CD14-positive monocyte (primary cell): Measurements from ENCODE around the gene KRTAP10-6. TPM values are rescaled to one million over a fixed set of nuclear protein-coding genes. Genes with fewer than 3 reads are reported as not detected.

Source experiments
- DNase-seq, 3 donors: peaks; one replicate each; pipeline ENCODE4 v3.0.0-alpha.2; 2011 to 2022
- H2AFZ ChIP-seq: 2 replicates; pipeline ENCODE4 v1.6.0; 2012; ENCODE audit warnings: mild to moderate bottlenecking, low read depth, low read length, inconsistent platforms; ENCODE audit not compliant: insufficient read depth, poor library complexity, severe bottlenecking
- H3K27ac ChIP-seq, 2 donors: 1 replicate in 1 of 2; 2 replicates in 1 of 2; pipeline ENCODE4 v1.5.1; 2012 to 2013; ENCODE audit warnings: low read length in 2 of 2, control low read depth in 1 of 2, inconsistent platforms in 1 of 2, low read depth in 1 of 2, mild to moderate bottlenecking in 1 of 2
- H3K27me3 ChIP-seq, 2 donors: one replicate each; pipeline versions ENCODE4 v1.6.0 to v1.6.1; 2011 to 2013; ENCODE audit warnings: low read length in 2 of 2; ENCODE audit not compliant: control insufficient read depth in 2 of 2, insufficient read depth in 2 of 2
- H3K36me3 ChIP-seq, 2 donors: replicated peaks in 1 of 2; 1 replicate in 1 of 2; 2 replicates in 1 of 2; pipeline versions ENCODE4 v1.5.1 to v1.6.1; 2012 to 2013; ENCODE audit warnings: low read length in 2 of 2, control low read depth in 1 of 2, inconsistent platforms in 1 of 2, mild to moderate bottlenecking in 1 of 2; ENCODE audit not compliant: insufficient read depth in 2 of 2, control insufficient read depth in 1 of 2
- H3K4me1 ChIP-seq, 2 donors: 1 replicate in 1 of 2; 2 replicates in 1 of 2; pipeline versions ENCODE4 v1.5.1 to v1.6.1; 2012 to 2013; ENCODE audit warnings: low read length in 2 of 2, control low read depth in 1 of 2, inconsistent platforms in 1 of 2, mild to moderate bottlenecking in 1 of 2, moderate library complexity in 1 of 2; ENCODE audit not compliant: insufficient read depth in 2 of 2, control insufficient read depth in 1 of 2
- H3K4me2 ChIP-seq: replicated peaks from 2 replicates; pipeline ENCODE3; 2012; ENCODE audit warnings: low read length, moderate library complexity, mild to moderate bottlenecking; ENCODE audit not compliant: poor library complexity, severe bottlenecking; ENCODE audit errors: extremely low read depth
- H3K4me3 ChIP-seq, 3 experiments: fragments of 200-600 bp in 1 of 3; sonication (generic) in 1 of 3; replicated peaks in 1 of 3; 1 replicate in 2 of 3; 2 replicates in 1 of 3; pipeline ENCODE4 v1.5.1; 2011 to 2013; ENCODE audit warnings: low read length in 3 of 3, mild to moderate bottlenecking in 3 of 3, control low read depth in 2 of 3, low read depth in 2 of 3, inconsistent platforms in 1 of 3, moderate library complexity in 1 of 3
- H3K79me2 ChIP-seq: 2 replicates; pipeline ENCODE4 v1.6.0; 2012; ENCODE audit warnings: mild to moderate bottlenecking, control low read depth, inconsistent platforms, low read length, moderate library complexity; ENCODE audit not compliant: insufficient read depth
- H3K9ac ChIP-seq: 2 replicates; pipeline ENCODE4 v1.6.0; 2017; ENCODE audit warnings: low read length, mild to moderate bottlenecking; ENCODE audit not compliant: insufficient read depth, poor library complexity, severe bottlenecking
- H3K9me3 ChIP-seq, 2 donors: replicated peaks in 1 of 2; 1 replicate in 1 of 2; 2 replicates in 1 of 2; pipeline versions ENCODE4 v1.5.1 to v1.6.1; 2012 to 2013; ENCODE audit warnings: low read length in 2 of 2, control low read depth in 1 of 2; ENCODE audit not compliant: control insufficient read depth in 1 of 2, insufficient read depth in 1 of 2
- H4K20me1 ChIP-seq: 2 replicates; pipeline ENCODE4 v1.6.0; 2012; ENCODE audit warnings: mild to moderate bottlenecking, low read length, control low read depth, moderate library complexity; ENCODE audit not compliant: insufficient read depth
- H3K27ac Mint-ChIP-seq, 7 donors: one replicate each; pipeline ENCODE4 v1.8.0; 2020; ENCODE audit warnings: mild to moderate bottlenecking in 7 of 7, mixed read lengths in 7 of 7, moderate library complexity in 6 of 7, inconsistent platforms in 2 of 7
- H3K27me3 Mint-ChIP-seq, 3 donors: one replicate each; pipeline ENCODE4 v1.8.0; 2021 to 2022; ENCODE audit warnings: low read depth in 3 of 3, mild to moderate bottlenecking in 3 of 3, mixed read lengths in 3 of 3, moderate library complexity in 3 of 3, inconsistent platforms in 1 of 3
- H3K36me3 Mint-ChIP-seq, 2 donors: one replicate each; pipeline ENCODE4 v1.8.0; 2020; ENCODE audit warnings: mixed read lengths in 2 of 2, inconsistent platforms in 1 of 2, mild to moderate bottlenecking in 1 of 2
- H3K4me1 Mint-ChIP-seq: one replicate; pipeline ENCODE4 v1.8.0; 2020; ENCODE audit warnings: mild to moderate bottlenecking, mixed read lengths
- H3K4me3 Mint-ChIP-seq, 2 donors: one replicate each; pipeline ENCODE4 v1.8.0; 2020; ENCODE audit warnings: mild to moderate bottlenecking in 2 of 2, mixed read lengths in 2 of 2, moderate library complexity in 1 of 2
- H3K9me3 Mint-ChIP-seq, 7 donors: one replicate each; pipeline ENCODE4 v1.8.0; 2020 to 2022; ENCODE audit warnings: mixed read lengths in 7 of 7, mild to moderate bottlenecking in 6 of 7, moderate library complexity in 6 of 7, inconsistent platforms in 2 of 7
- CTCF ChIP-seq: fragments of 200-600 bp; IDR thresholded peaks from one replicate; pipeline ENCODE4 v1.8.0; 2022; ENCODE audit warnings: antibody characterized with exemption, mild to moderate bottlenecking
- WGBS: methylation state at CpG from one replicate; pipeline ENCODE4 v1.1.5; 2013; ENCODE audit warnings: missing lambda C conversion rate; ENCODE audit not compliant: insufficient coverage; 5-methylcytosine and 5-hydroxymethylcytosine counted together
- intact Hi-C, 2 donors: fragments of 100-400 bp; cut with micrococcal nuclease; formaldehyde crosslinking; loops; one replicate each; pipeline versions ENCODE4 v1.15.0 to v1.15.1; 2023
- polyA plus RNA-seq, 3 donors: library from polyadenylated mRNA; depleted of rRNA in 1 of 3; unstranded in 2 of 3; stranded (reverse) in 1 of 3; fragments of 300-500 nt in 2 of 3; fragments of >200 nt in 1 of 3; fragmentation: Illumina TruSeq in 2 of 3; gene quantifications; 1 replicate in 2 of 3; 2 replicates in 1 of 3; pipeline ENCODE4 v1.2.3, GENCODE V29; 2012 to 2021

The KRTAP10-6 gene
- polyA plus RNA-seq, 3 donors = not detected

GRCh38 chr21:44612669-44613229 is 20.4 kb upstream of the KRTAP10-6 start:
- H3K27ac Mint-ChIP-seq = no peak overlapping the region
- Histone ChIP-seq H3K4me2 (no peak overlapping the region), H2AFZ (no peak overlapping the region), H3K4me1 (no peaks in the 10 kb centered on the region), H3K9me3 (peaks cover 19 to 25% of the 10 kb centered on the region in 2 donors), H3K36me3 (no peaks in the 10 kb centered on the region), H3K9ac (no peak overlapping the region), H3K4me3 (no peak overlapping the region), H3K27ac (no peak overlapping the region), H3K79me2 (no peaks in the 10 kb centered on the region), H3K27me3 (no peaks in the 10 kb centered on the region), H4K20me1 (no peaks in the 10 kb centered on the region)
- intact Hi-C loops = no loop called here
- no peaks in the 10 kb centered on the region for H3K36me3 Mint-ChIP-seq
- peaks cover 0 to 8% (median 3%) of the 10 kb centered on the region in 3 donors for H3K27me3 Mint-ChIP-seq
- no peak for DNase-seq
- no peaks in the 10 kb centered on the region for H3K4me1 Mint-ChIP-seq
- TF ChIP-seq CTCF = no peak
- peaks cover 20 to 37% (median 31%) of the 10 kb centered on the region in 7 donors for H3K9me3 Mint-ChIP-seq
- 93% methylated on average over 12 of the region's 13 CpGs for WGBS
- H3K4me3 Mint-ChIP-seq = no peak overlapping the region

- Histone ChIP-seq H3K27me3 (no peaks in the 10 kb centered on the region), H4K20me1 (no peaks in the 10 kb centered on the region), H3K9me3 (peaks cover 19 to 25% of the 10 kb centered on the region in 2 donors), H3K79me2 (no peaks in the 10 kb centered on the region), H3K4me1 (no peaks in the 10 kb centered on the region), H3K4me3 (no peak within 1 kb of the TSS), H3K4me2 (no peak within 1 kb of the TSS), H3K36me3 (no peaks in the 10 kb centered on the region), H3K9ac (no peak within 1 kb of the TSS), H2AFZ (no peak within 1 kb of the TSS), H3K27ac (no peak within 1 kb of the TSS)
- DNase-seq = no peak
- TF ChIP-seq CTCF = no peak
- H3K27me3 Mint-ChIP-seq = peaks cover 0 to 9% (median 3%) of the 10 kb centered on the region in 3 donors
- H3K4me1 Mint-ChIP-seq = no peaks in the 10 kb centered on the region
- peaks cover 20 to 37% (median 31%) of the 10 kb centered on the region in 7 donors for H3K9me3 Mint-ChIP-seq
- no peak within 1 kb of the TSS for H3K4me3 Mint-ChIP-seq
- no peak within 1 kb of the TSS for H3K27ac Mint-ChIP-seq
- no peaks in the 10 kb centered on the region for H3K36me3 Mint-ChIP-seq
- WGBS = 97% methylated on average over 8 of the region's 8 CpGs
- intact Hi-C loops = no loop called here
Observed at GRCh38 chr21:44612029-44612486, 19.8 kb upstream of the KRTAP10-6 start, which contains the start of gene KRTAP10-8. KRTAP10-8 (plus strand) TSS chr21:44612079; CDS start chr21:44612101, 22 bp downstream.
